GM18867 (cell line): Measurements from ENCODE around the gene GAL3ST2.

Experiments used
- ATAC-seq: cut with Tn5 transposase; IDR thresholded peaks from one replicate; pipeline ENCODE4 v1.9.1; 2021; ENCODE audit warnings: mild to moderate bottlenecking, moderate library complexity; ENCODE audit not compliant: unreplicated experiment

Gene GAL3ST2

DNA sequence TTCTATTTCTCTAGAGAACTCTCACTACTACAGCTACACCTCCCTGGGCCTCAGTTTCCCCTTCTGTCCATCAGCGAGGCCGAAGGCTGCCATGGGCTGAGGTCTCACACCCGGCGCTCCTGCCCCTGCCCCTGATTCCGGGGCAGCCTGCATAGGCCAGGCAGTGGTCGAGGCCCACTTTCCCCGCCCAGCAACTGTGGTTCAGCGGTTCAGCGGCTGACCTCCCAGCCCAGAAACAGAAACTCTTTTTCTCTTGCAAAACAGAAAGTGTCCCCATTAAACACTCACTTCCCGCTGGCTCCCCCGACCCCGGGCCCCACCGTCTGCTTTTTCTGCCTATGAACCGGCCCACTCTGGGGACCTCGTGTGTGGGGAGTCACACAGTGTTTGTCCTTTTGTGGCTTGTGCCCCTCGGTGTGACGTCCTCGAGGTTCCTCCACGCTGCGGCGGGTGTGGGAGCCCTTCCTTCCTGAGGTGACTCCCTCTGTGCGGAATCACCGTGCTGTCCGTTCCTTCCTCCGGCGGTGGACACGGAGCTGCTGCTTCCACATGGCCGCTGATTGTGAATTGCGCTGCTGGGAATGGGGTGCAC, 66.1 kb downstream of the GAL3ST2 start:
- peak; percentile 33 for ATAC-seq

DNA sequence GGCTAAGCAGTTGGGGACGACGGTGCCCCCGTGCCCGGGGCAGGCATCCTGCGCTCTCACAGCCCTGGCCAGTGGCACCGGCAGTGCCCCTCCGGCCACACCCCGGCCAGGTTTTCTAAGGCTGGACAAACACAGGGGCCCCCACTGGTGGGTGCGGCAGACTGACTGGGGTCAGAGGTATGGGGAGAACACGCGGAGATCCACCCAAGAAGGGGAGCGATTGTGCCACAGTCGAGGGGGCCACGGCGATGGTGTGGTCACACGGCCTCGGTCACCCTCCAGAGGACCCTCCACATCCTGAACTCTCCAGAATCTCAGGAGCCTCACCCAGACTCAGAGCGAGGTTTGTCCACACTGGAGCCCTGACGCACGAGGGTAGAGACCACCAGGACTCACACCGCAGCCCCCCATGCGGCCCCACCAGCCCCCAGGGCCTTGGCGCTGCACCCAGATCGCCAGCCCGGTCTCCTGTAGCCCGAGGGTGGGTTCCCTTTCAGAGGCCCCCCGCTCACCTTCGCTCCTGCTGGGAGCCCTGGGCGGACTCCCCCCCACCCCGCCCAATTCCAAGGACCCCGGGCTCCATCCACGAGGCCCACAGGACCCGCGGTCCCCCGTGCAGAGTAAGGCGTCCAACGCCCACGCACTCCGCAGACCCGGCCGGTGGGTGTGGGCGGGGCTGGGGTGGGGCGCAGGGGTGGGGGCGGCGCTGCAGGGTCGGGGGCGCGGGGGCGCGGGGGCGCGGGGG, 66.9 kb downstream of the GAL3ST2 start:
- peak; percentile 10 for ATAC-seq

DNA sequence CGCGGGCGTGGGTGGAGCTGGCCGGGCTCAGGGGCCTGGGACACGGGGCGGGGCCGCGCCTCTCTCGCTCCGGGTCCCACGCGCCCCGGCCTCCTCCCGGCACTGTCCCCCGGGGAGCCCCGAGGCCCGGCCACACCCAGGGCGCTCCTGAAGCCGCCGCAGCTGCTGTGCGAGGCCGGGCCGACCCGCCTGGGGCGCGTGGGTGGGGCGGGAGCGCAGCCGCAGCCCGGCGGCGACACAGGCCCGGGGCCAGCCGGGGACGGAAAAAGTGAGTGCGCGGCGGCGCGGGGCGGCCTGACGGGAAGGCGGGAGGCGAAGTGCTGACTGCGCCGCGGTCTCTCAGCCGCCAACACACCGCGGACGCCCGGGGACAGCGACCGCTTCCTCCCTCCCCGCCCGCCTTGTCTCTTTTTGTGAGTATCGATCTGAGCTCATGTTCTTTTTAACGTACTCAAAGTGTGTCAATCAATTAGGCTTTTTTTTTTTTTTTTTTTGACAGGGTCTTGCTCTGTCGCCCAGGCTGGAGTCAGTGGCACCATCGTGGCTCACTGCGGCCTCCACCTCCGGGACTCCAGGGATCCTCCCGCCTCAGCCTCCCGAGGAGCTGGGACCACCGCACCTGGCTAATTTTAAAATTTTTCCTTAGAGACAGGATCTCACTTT, 67.6 kb downstream of the GAL3ST2 start:
- peak; percentile 69 for ATAC-seq

- no peak for ATAC-seq
These were observed 68.4 kb downstream of the GAL3ST2 start for GRCh38 chr2:241844831-241845578.

- ATAC-seq, result no peak
These were observed 69.8 kb downstream of the GAL3ST2 start for GRCh38 chr2:241846406-241846805.

DNA sequence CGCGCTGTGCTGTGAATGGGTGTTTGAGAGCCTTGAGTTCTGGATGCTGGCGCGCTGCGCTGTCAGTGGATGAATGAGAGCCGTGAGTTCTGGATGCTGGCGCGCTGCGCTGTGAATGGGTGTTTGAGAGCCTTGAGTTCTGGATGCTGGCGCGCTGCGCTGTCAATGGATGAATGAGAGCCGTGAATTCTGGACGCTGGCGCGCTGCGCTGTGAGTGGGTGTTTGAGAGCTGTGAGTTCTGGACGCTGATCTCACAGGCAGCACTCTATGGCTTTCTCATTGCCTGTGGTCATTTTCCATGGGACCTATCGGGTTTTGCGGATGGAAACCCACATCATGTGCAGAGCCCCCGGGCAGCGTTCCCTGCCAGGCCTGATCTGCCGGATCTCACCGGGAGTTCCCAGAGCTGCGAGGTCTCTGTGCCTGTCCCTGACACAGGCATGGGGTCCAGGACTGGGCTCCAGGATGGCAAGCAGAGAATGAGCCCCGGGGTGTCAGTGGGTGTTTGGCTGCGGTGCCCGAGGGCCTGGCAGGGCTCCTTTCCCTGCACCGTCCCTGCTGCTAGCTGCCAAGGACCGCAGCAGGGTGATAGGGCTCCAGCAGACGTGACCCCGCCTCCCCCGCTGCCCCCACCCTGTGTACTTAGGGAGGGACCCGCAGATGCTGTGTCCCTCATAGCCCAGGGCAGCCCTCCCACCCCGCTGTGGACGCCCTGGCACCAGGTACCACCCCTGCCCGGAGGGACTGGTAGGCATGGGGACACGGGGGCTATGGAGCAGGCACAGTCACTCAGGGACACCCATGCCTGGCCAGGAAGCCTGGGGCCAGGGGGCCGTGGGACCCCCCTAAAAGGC, 72.4 kb downstream of the GAL3ST2 start:
- no peak for ATAC-seq

GRCh38 chr2:241849616-241850543, 73.3 kb downstream of the GAL3ST2 start:
- no peak for ATAC-seq

DNA sequence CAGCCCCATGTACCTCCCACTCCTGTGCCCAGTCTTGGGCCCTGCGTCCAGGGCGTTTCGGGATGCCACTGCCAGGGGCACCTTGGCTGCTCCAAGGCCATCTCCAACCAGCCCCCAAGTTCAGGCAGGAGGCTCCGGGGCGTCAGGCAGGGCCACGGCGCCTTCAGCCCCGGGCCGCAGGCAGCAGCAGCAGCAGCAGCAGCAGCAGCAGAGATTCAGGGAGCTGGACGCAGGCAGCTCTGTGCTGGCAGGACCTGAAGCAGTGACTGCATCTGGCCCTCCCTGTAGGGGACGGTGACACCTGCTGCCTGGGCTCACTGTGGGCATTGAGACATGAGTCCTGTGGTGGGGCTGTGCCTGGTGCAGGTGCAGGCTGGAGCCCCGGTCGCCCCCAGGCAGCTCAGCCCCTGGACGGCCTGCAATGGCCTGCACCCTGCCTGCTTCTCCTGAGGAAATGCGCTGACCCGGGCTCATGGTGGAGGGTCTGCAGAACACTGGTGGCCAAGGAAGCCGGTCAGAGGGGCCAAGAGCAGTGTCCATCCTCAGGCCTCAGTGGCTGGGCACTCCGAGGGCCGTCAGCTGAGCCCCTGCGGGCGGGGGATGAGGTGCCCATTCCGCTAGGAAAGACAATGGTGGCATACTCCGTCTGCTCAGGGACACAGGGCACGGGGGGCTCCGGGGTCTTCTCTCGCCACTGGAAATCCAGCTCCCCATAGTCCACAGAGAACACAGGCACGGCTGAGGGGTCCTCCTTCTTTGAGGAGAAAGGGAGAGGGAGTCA, 74.1 kb downstream of the GAL3ST2 start:
- no peak for ATAC-seq

- ATAC-seq, result no peak
These were observed 74.9 kb downstream of the GAL3ST2 start for GRCh38 chr2:241851325-241852115.

DNA sequence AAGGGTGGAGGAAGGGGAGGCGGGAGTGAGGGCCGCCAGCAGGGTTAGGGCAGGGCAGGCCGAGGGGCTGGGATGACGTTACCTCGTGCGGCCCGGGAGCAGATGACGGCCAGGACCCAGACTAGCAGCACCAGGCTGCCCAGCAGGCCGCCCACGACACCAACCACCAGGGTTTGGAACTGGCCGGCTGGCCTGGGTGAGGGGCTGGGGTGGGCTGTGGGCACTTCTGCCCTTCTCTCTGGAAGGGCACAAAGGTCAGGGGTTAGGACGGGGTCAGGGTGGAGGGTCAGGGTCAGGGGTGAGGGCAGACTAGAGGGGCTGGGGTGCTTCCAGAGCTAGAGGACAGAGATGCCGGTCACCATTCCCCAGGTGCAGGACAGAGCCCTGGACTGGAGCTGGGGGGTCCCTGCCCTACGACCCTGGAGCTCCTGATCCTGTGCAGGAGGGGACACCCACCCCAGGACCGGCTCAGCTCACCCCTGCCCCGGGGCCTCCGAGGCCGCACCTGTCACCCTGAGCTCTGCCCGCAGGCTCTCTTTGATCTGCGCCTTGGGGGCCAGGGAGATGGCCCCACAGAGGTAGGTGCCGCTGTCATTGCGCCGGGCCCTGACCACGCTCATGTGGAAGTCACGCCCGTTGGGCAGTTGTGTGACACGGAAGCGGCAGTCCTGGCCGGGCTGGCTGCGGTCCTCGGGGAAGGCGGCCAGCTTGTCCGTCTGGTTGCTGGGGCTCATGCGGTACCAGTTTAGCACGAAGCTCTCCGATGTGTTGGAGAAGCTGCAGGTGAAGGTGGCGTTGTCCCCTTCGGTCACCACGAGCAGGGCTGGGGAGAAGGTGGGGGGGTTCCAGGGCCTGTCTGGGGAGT, 75.7 kb downstream of the GAL3ST2 start:
- ATAC-seq, result no peak

GRCh38 chr2:241852981-241853631, 76.5 kb downstream of the GAL3ST2 start:
- ATAC-seq, result no peak
